Upper lobe of right lung (tissue), 1 donor: Measurements from ENCODE around the gene LAMA4. TPM values are rescaled to one million over a fixed set of nuclear protein-coding genes. Genes with fewer than 3 reads are reported as not detected.

Experiments used
- ATAC-seq: fragments of 200-7000 bp; cut with Tn5 transposase; one replicate; pipeline ENCODE4 v1.9.1; 2020; ENCODE audit warnings: mild to moderate bottlenecking, moderate library complexity
- DNase-seq: peaks from one replicate; pipeline ENCODE4 v3.0.0-alpha.2; 2020
- H3K27ac ChIP-seq: fragments of 200-600 bp; one replicate; pipeline ENCODE4 v1.8.0; 2022
- H3K27me3 ChIP-seq: fragments of 200-600 bp; one replicate; pipeline ENCODE4 v1.8.0; 2022; ENCODE audit warnings: mild to moderate bottlenecking
- H3K36me3 ChIP-seq: fragments of 200-600 bp; one replicate; pipeline ENCODE4 v1.8.0; 2022
- H3K4me1 ChIP-seq: fragments of 200-600 bp; one replicate; pipeline ENCODE4 v1.8.0; 2022
- H3K4me3 ChIP-seq: fragments of 200-600 bp; one replicate; pipeline ENCODE4 v1.8.0; 2022; ENCODE audit warnings: mild to moderate bottlenecking
- H3K9me3 ChIP-seq: fragments of 200-600 bp; one replicate; pipeline ENCODE4 v1.8.0; 2022
- CTCF ChIP-seq: fragments of 200-600 bp; IDR thresholded peaks from one replicate; pipeline ENCODE4 v1.8.0; 2022; ENCODE audit warnings: antibody characterized with exemption
- intact Hi-C: fragments of 100-400 bp; cut with DNase I; formaldehyde crosslinking; loops from one replicate; pipeline ENCODE4 v1.11.0; 2022
- total RNA-seq: library from RNA; stranded (reverse); fragmentation: NEBNext Ultra II Directional; extraction: Animal tissue kit (Norgen Biotek cat#: 25700); gene quantifications from one replicate; pipeline ENCODE4 v1.2.1, GENCODE V29; 2021
- donor health status: DM: no; HTN: yes; CAD: no; lungs with severe emphysema.

The LAMA4 gene
- total RNA-seq, 1 donor from 2014 or later: 134 TPM

- no peaks in the 10 kb centered on the region for H3K9me3 ChIP-seq
- DNase-seq: no peak
- ATAC-seq: peak; percentile 63
- no peaks in the 10 kb centered on the region for H3K36me3 ChIP-seq
- H3K27me3 ChIP-seq: no peaks in the 10 kb centered on the region
- H3K4me3 ChIP-seq: no peak overlapping the region
- peak overlapping the region; percentile 14 for H3K27ac ChIP-seq
- peaks cover 63% of the 10 kb centered on the region for H3K4me1 ChIP-seq
- no peak for TF ChIP-seq CTCF
- intact Hi-C loops: no loop called here
Observed at GRCh38 chr6:112235956-112236355, 18.4 kb downstream of the LAMA4 start.

- peak overlapping the region; percentile 38 for H3K27ac ChIP-seq
- H3K9me3 ChIP-seq: no peaks in the 10 kb centered on the region
- peaks cover 63% of the 10 kb centered on the region for H3K4me1 ChIP-seq
- no peak overlapping the region for H3K4me3 ChIP-seq
- no peak for DNase-seq
- H3K36me3 ChIP-seq: no peaks in the 10 kb centered on the region
- no peak for TF ChIP-seq CTCF
- intact Hi-C loops: no loop called here
- H3K27me3 ChIP-seq: no peaks in the 10 kb centered on the region
- ATAC-seq: no peak
Observed at GRCh38 chr6:112234601-112235000, 19.8 kb downstream of the LAMA4 start.

GRCh38 chr6:112233847-112234246, 20.5 kb downstream of the LAMA4 start:
- no peak overlapping the region for H3K4me3 ChIP-seq
- H3K9me3 ChIP-seq: no peaks in the 10 kb centered on the region
- ATAC-seq (no peak), DNase-seq (no peak)
- peaks cover 61% of the 10 kb centered on the region for H3K4me1 ChIP-seq
- peak overlapping the region; percentile 20 for H3K27ac ChIP-seq
- H3K27me3 ChIP-seq: no peaks in the 10 kb centered on the region
- H3K36me3 ChIP-seq: no peaks in the 10 kb centered on the region
- TF ChIP-seq CTCF: no peak
- intact Hi-C loops: no loop called here

GRCh38 chr6:112232845-112233256, 21.5 kb downstream of the LAMA4 start:
- H3K36me3 ChIP-seq: no peaks in the 10 kb centered on the region
- H3K9me3 ChIP-seq: no peaks in the 10 kb centered on the region
- no peak for TF ChIP-seq CTCF
- no peaks in the 10 kb centered on the region for H3K27me3 ChIP-seq
- intact Hi-C loops: no loop called here
- H3K4me1 ChIP-seq: peaks cover 60% of the 10 kb centered on the region
- H3K27ac ChIP-seq: peak overlapping the region; percentile 20
- H3K4me3 ChIP-seq: no peak overlapping the region
- ATAC-seq (no peak), DNase-seq (no peak)

- intact Hi-C loops: no loop called here
- Histone ChIP-seq H3K4me1 (peaks cover 63% of the 10 kb centered on the region), H3K27me3 (no peaks in the 10 kb centered on the region), H3K36me3 (no peaks in the 10 kb centered on the region), H3K27ac (no peak overlapping the region), H3K4me3 (no peak overlapping the region), H3K9me3 (no peaks in the 10 kb centered on the region)
- DNase-seq: no peak
- ATAC-seq: no peak
- TF ChIP-seq CTCF: no peak
Observed at GRCh38 chr6:112231594-112232060, 22.7 kb downstream of the LAMA4 start.

GRCh38 chr6:112231164-112231563, 23.2 kb downstream of the LAMA4 start:
- H3K4me1 ChIP-seq: peaks cover 63% of the 10 kb centered on the region
- H3K36me3 ChIP-seq: no peaks in the 10 kb centered on the region
- DNase-seq (no peak), ATAC-seq (no peak)
- intact Hi-C loops: no loop called here
- no peak overlapping the region for H3K4me3 ChIP-seq
- H3K9me3 ChIP-seq: no peaks in the 10 kb centered on the region
- no peak for TF ChIP-seq CTCF
- H3K27ac ChIP-seq: no peak overlapping the region
- H3K27me3 ChIP-seq: no peaks in the 10 kb centered on the region
